GM19438 (cell line): Measurements from ENCODE around the gene SLC22A15.
A peak's percentile ranks its signal among the peaks of the same experiment; 100 is the strongest.
"Not testable (repeated sequence)": the region's sequence is repeated elsewhere in the genome, so short reads cannot be mapped to it uniquely, and the experiment has no call there.

Experiments used
- ATAC-seq: cut with Tn5 transposase; IDR thresholded peaks from one replicate; pipeline ENCODE4 v1.9.1; 2021; ENCODE audit warnings: low read depth; ENCODE audit not compliant: unreplicated experiment

Gene SLC22A15

GRCh38 chr1:115980998-115981993 is 5.0 kb downstream of the SLC22A15 start:
- no peak for ATAC-seq

- ATAC-seq = no peak
These were observed 6.1 kb downstream of the SLC22A15 start for GRCh38 chr1:115982400-115982799.

GRCh38 chr1:115983584-115983983 is 7.3 kb downstream of the SLC22A15 start:
- no peak for ATAC-seq

GRCh38 chr1:115987623-115988022 is 11.3 kb downstream of the SLC22A15 start:
- no peak for ATAC-seq

- ATAC-seq = no peak
These were observed 12.6 kb downstream of the SLC22A15 start for GRCh38 chr1:115988953-115989352.

GRCh38 chr1:115989699-115990098 is 13.4 kb downstream of the SLC22A15 start:
- no peak for ATAC-seq

- no peak for ATAC-seq
These were observed 15.6 kb downstream of the SLC22A15 start for GRCh38 chr1:115991909-115992308.

- ATAC-seq = not testable (repeated sequence)
These were observed 21.6 kb downstream of the SLC22A15 start for GRCh38 chr1:115997921-115998320.

GRCh38 chr1:116001739-116002487 is 25.6 kb downstream of the SLC22A15 start:
- ATAC-seq = no peak

- no peak for ATAC-seq
These were observed 26.6 kb downstream of the SLC22A15 start for GRCh38 chr1:116002781-116003420.

GRCh38 chr1:116003823-116004222 is 27.5 kb downstream of the SLC22A15 start:
- no peak for ATAC-seq

GRCh38 chr1:116006486-116006964 is 30.2 kb downstream of the SLC22A15 start:
- peak; percentile 91 for ATAC-seq

GRCh38 chr1:116008656-116009390 is 32.5 kb downstream of the SLC22A15 start:
- no peak for ATAC-seq

GRCh38 chr1:116012716-116013115 is 36.4 kb downstream of the SLC22A15 start:
- ATAC-seq = no peak

- no peak for ATAC-seq
These were observed 39.4 kb downstream of the SLC22A15 start for GRCh38 chr1:116015679-116016078.

GRCh38 chr1:116018007-116018406 is 41.7 kb downstream of the SLC22A15 start:
- no peak for ATAC-seq

- ATAC-seq = no peak
These were observed 43.4 kb downstream of the SLC22A15 start for GRCh38 chr1:116019653-116020253.

GRCh38 chr1:116020668-116021272 is 44.5 kb downstream of the SLC22A15 start:
- ATAC-seq = peak; percentile 68

- no peak for ATAC-seq
These were observed 48.3 kb downstream of the SLC22A15 start for GRCh38 chr1:116024626-116025025.
